ENCODE results near the gene THAP5.

Gene THAP5

DNA sequence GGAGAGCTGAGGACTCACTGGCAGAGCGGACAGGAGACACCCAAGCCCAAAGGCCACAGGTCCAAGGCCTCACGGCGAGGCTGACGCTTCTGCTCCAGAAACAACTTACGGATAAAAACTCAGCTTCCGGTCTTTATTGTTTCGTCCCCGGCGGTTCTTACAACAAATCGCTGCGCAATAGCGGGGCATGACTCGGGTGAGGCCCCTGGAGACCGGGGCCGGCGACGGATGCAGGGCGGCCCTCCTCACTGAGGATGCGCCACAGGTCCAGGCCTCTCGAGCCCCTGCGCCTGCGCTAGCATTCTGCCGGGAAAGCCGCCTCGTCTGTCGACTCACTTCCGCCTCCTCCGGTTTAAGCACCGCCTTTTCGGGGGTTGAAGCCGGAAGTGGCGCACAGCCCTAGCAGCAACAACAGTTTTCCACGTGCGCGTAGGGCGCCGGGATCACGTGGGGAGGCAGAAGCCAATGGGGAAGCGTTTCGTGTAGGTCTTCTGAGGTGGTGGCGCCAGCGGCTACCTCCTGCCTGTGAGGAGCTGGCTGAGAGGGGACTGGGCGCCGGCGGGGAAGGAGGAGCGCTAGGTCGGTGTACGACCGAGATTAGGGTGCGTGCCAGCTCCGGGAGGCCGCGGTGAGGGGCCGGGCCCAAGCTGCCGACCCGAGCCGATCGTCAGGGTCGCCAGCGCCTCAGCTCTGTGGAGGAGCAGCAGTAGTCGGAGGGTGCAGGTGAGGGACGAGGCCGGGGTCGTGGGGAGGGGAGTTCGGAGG, at the start of gene THAP5, which contains the start of gene DNAJB9:
TSS of gene THAP5 (minus strand) at position 326 of the 765 bp plus-strand sequence. CDS start at position 189, 137 bp downstream.
TSS of gene DNAJB9 (plus strand) at position 494 of the 765 bp plus-strand sequence. CDS start 1,853 bp downstream, outside the sequence.
- DNase-seq (ENCODE audit: low read depth in 2 of 2) = peak; percentile 99

DNA sequence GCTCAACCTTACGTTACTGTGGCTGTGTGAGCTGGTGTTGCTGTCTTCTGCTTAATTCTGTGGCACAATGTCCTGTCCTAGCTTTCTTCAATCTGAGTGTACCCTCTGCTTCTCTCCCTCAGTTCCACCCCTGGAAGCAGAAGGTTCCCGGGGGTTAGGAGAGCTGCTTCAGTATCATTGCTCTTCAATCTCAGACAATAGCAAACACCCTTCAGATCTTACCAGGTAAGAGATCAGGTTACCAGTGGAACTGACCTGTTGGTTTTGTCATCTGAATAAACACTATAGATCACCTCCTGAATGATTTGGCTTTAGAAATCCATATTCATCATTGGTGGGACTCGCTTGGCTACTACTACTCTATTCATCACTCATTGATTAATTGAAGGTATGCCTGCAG, 48.5 kb upstream of the THAP5 start:
- DNase-seq (ENCODE audit: low read depth in 2 of 2) = no peak

GRCh38 chr7:108614896-108615295, 45.4 kb upstream of the THAP5 start:
- no peak for DNase-seq (ENCODE audit: low read depth in 2 of 2)

GRCh38 chr7:108613949-108614381, 44.5 kb upstream of the THAP5 start:
- DNase-seq (ENCODE audit: low read depth in 2 of 2) = no peak

DNA sequence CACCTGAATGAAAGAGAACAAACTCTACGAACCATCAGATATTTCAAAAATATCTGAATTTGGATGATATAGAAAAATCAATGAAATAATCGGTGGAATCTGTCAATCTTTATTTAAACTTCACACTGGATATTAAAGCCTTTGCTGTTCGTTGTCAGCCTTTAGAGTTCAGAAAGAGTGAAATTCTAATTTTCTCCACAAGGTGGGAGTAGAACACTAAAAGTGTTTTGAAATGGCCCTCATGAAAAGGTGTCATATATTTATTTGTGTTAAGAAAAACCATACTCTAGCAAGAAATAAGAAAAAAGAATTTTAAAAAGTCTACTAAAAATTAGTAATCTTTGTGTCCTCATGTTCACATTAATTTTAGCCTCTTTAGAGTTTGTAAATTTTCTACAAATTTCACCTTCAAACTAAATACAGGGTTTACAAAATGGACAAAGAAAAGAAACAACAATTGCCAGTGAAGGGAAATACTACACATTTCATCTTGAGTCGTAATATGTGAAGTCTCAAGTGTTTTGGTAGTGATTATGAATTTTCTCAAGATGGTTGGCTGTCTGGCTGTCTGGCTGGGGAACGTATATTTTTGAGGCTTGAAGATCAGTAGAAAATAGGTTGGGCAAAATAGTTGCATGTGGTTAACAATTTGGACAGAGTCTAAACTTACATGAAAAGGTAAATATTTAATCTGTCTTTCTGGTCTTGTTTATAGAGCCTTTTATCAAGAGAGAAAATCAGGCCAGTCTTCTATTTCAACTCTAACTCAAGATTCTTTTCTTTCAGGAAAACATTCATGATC, 43.8 kb upstream of the THAP5 start:
- no peak for DNase-seq (ENCODE audit: low read depth in 2 of 2)

GRCh38 chr7:108611268-108611667, 41.8 kb upstream of the THAP5 start:
- DNase-seq (ENCODE audit: low read depth in 2 of 2) = no peak

- no peak for DNase-seq (ENCODE audit: low read depth in 2 of 2)
Measured at GRCh38 chr7:108609643-108610042, 40.1 kb upstream of the THAP5 start.

DNA sequence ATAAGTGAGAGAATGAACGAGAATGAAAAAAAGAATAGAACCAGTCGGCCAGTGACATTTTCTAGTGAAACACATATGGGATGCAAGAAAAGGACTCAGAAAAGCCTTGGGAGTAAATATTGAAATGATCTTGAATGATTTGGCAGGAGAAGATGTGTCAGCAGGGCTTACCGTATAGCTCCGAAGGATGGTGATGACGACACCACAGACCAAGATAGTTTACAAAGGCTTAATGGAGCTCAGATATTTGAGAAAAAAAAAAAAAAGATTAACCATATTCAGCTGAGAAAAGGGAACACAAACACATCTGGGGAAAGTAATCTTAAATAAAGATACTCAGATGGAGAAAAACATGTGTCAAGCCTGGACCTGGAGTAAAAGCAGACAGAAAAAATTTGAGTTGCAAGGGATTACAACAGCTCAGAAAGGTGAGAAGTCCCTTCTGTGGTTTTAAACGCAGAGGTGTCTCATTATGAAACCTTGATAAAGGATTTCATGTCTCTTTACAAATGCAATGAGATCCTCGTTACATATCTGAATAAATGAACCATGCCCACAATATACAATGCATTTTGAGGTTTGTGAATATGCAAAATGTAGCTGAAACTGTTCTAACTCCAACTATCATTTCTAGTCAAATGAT, 36.2 kb upstream of the THAP5 start:
- no peak for DNase-seq (ENCODE audit: low read depth in 2 of 2)

- DNase-seq (ENCODE audit: low read depth in 2 of 2) = no peak
Measured at GRCh38 chr7:108604307-108605077, 35.0 kb upstream of the THAP5 start.

- no peak for DNase-seq (ENCODE audit: low read depth in 2 of 2)
Measured at GRCh38 chr7:108603656-108604306, 34.3 kb upstream of the THAP5 start.

DNA sequence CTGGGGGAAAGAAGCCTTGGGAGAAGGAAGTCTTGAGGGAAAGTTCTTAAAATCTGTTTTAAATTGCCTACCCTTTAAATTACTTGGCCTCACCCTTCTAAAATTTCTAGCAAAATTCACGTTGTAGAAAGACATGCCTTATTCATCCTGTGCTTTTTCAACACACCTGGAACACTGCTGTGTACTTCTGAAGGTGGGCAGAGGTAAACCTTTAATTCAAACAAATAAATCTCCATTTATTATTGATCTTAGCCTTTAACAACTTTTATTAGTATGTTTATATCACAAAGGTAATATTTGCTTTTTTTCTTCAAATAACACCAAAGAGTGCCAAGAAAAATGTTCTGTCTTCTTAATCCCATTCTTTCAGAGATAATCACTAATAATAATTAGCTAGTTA, 30.9 kb upstream of the THAP5 start:
- no peak for DNase-seq (ENCODE audit: low read depth in 2 of 2)

DNA sequence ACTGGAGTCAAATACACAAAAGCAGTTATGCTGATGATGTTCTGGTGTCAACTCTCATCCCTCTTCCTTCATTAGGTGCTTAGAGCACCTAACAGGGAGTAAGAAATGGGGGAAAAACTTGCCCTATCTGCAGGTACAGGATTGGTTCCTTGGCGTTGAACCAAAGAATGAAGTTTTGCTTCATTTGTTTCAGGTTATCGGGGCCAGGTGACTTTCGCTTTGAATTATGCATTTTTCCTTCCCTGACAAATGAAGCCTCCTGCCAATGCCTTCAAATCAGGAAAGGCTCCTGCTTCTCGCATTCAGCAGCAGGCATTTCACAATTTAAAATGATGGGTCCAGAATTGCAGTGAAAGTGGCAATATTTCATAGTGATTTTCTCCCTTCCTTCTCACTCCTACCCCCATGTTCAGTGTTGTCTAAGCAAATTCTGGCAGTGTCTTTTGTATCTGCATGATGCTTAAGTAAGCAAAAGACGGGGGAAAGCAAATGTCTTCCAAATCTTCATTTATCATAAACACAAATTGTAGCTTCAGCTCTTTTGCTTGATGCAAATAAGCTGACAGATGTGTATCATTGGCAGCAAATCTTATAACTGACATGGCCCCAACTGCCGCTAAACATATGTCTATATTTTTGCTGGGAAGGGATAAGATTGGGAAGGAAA, 29.5 kb upstream of the THAP5 start:
- no peak for DNase-seq (ENCODE audit: low read depth in 2 of 2)

DNA sequence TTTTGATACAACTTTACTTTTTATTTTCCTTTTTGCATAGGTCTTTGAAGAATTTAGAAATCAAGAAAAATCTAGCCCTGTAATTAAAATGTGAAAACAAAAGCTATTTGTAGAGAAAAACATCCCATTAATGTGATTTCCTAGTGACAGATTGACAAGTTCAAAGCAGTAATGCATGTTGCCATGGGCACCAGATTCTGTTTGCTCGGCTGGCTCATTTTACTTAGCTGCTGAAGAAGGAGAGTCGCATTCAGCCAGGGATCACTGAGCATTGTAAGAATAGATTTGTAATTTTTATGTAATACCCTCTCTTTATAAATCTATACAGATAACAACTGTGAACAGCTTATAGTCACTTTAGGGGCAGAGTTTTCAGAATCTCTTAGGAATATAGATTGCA, 28.6 kb upstream of the THAP5 start:
- no peak for DNase-seq (ENCODE audit: low read depth in 2 of 2)

DNA sequence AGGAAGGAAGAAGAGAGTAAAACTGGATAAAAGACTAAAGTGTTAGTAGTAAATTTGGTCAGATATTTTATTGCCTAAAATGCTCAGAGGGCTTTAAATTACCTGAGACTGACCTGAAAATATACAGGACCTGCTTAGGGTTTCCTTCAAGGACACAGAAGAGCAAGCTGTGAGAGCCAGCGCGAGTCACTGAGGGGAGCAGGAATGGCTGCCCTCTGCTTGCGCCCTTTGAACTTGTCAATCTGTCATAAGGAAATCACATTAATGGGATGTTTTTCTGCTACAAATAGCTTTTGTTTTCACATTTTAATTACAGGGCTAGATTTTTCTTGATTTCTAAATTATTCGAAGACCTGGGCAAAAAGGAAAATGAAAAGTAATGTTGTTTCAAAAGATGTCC, 27.1 kb upstream of the THAP5 start:
- DNase-seq (ENCODE audit: low read depth in 2 of 2) = no peak

DNA sequence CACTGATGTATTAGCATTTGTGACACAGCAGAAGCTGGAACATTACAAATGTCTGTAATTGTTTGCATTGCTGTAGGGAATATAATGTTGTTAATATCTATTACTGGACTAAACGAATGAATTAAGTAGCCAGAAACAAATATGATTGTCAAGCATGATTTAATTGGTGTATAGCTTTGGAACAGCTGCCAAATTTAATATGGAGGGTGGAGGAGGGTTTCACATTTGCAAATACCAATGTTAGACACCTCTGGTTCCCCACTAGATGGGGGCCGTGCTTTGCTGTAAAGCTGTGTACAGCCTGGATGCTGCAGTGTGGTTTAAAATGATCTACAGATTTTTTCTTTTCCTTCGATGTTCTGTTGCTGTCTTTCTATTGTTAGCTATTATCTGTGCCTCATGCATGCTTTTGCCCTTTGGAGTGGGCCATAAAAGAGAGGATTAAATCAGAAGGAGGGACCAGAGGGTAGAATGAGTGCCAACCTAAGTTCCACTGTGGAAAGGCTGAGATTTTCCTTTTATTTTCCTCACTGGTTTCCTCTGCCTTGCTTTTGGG, 23.2 kb upstream of the THAP5 start:
- DNase-seq (ENCODE audit: low read depth in 2 of 2) = no peak

- no peak for DNase-seq (ENCODE audit: low read depth in 2 of 2)
Measured at GRCh38 chr7:108590606-108591005, 21.1 kb upstream of the THAP5 start.

- no peak for DNase-seq (ENCODE audit: low read depth in 2 of 2)
Measured at GRCh38 chr7:108589874-108590273, 20.4 kb upstream of the THAP5 start.

GRCh38 chr7:108589199-108589598, 19.7 kb upstream of the THAP5 start:
- DNase-seq (ENCODE audit: low read depth in 2 of 2) = no peak

GRCh38 chr7:108586274-108586710, 16.8 kb upstream of the THAP5 start:
- DNase-seq (ENCODE audit: low read depth in 2 of 2) = no peak

DNA sequence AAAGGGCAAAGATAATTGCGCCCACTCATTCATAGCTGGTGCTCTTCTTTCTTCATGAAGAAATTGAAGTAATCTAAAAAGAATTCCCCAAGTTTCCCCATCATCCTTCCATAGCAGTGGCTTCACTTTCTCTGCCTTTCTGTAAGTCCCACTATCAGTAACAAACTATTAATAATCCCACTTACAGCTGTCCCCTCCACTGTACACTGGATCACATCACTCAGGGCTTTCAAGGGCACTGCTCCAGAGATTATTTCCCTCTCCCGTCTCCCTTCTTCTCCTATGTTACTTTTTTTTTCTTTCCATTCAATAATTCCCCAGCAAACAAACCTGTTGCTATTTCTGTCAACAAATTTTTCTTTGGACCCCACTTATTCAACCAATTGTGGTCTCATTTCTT, 16.3 kb upstream of the THAP5 start:
- no peak for DNase-seq (ENCODE audit: low read depth in 2 of 2)

Data from stimulated activated CD8-positive, alpha-beta memory T cell treated with anti-CD3 and anti-CD28 coated beads, Interleukin-7, amount 100 ng/mL, for 4 hours (primary cell).